HL-60/S4 treated with retinoic acid at 250 ng/mL for 4 days and 3 days (cell line): ENCODE results near the gene CACTIN.
"Not testable (repeated sequence)": the region's sequence is repeated elsewhere in the genome, so short reads cannot be mapped to it uniquely, and the experiment has no call there.

ENCODE experiments used
- in situ Hi-C: fragments of 300-500 bp; cut with MboI; formaldehyde crosslinking; loops from 2 replicates; pipeline ENCODE4 v1.7.0; 2022; ENCODE audit warnings: low sequenced_read_pairs

The CACTIN gene

GRCh38 chr19:3628766-3629165, 2.2 kb upstream of the CACTIN start:
- in situ Hi-C loops: not testable (repeated sequence)

GRCh38 chr19:3627351-3627723, 747 bp upstream of the CACTIN start:
- in situ Hi-C loops: no loop called here

- in situ Hi-C loops: no loop called here
Measured at GRCh38 chr19:3625996-3626472, 556 bp downstream of the CACTIN start.

- in situ Hi-C loops: no loop called here
Measured at GRCh38 chr19:3623716-3624115, 2.9 kb downstream of the CACTIN start.

GRCh38 chr19:3622224-3622623, 4.4 kb downstream of the CACTIN start:
- in situ Hi-C loops: no loop called here

- in situ Hi-C loops: no loop called here
Measured at GRCh38 chr19:3621689-3622088, 4.9 kb downstream of the CACTIN start.

GRCh38 chr19:3620817-3621547, 5.6 kb downstream of the CACTIN start:
- in situ Hi-C loops: no loop called here

- in situ Hi-C loops: no loop called here
Measured at GRCh38 chr19:3620145-3620816, 6.3 kb downstream of the CACTIN start.

GRCh38 chr19:3619631-3620012, 7.0 kb downstream of the CACTIN start:
- in situ Hi-C loops: no loop called here

- in situ Hi-C loops: no loop called here
Measured at GRCh38 chr19:3618811-3619630, 7.6 kb downstream of the CACTIN start.

GRCh38 chr19:3618144-3618810, 8.3 kb downstream of the CACTIN start:
- in situ Hi-C loops: no loop called here

- in situ Hi-C loops: no loop called here
Measured at GRCh38 chr19:3617463-3617862, 9.1 kb downstream of the CACTIN start.

- in situ Hi-C loops: no loop called here
Measured at GRCh38 chr19:3615524-3616135, 11.0 kb downstream of the CACTIN start.

- in situ Hi-C loops: no loop called here
Measured at GRCh38 chr19:3614858-3615505, 11.6 kb downstream of the CACTIN start.

GRCh38 chr19:3613818-3614661, 12.6 kb downstream of the CACTIN start:
- in situ Hi-C loops: no loop called here

GRCh38 chr19:3612901-3613741, 13.5 kb downstream of the CACTIN start:
- in situ Hi-C loops: no loop called here

- in situ Hi-C loops: no loop called here
Measured at GRCh38 chr19:3612330-3612729, 14.3 kb downstream of the CACTIN start.

GRCh38 chr19:3611841-3612240, 14.7 kb downstream of the CACTIN start:
- in situ Hi-C loops: no loop called here
